GM13977 (cell line): ENCODE measurements around the gene C14orf93.
"Not testable (repeated sequence)": the region's sequence is repeated elsewhere in the genome, so short reads cannot be mapped to it uniquely, and the experiment has no call there.

Experiments used
- DNase-seq: peaks from one replicate; pipeline ENCODE4 v3.0.0; 2012; ENCODE audit warnings: low spot score
- CTCF ChIP-seq: IDR thresholded peaks from 2 replicates; pipeline ENCODE4 v1.5.1; 2012; ENCODE audit warnings: mild to moderate bottlenecking, control low read depth; ENCODE audit not compliant: insufficient read depth; ENCODE audit errors: extremely low read depth, missing control alignments
- in situ Hi-C: fragments of 300-500 bp; cut with MboI; formaldehyde crosslinking; loops from one replicate; pipeline ENCODE4 v1.12.0; 2022; ENCODE audit warnings: low sequenced_read_pairs, low pct_unique_long_range_greater_than_20kb, mixed read lengths, inconsistent platforms; ENCODE audit not compliant: unreplicated experiment

Gene C14orf93

GRCh38 chr14:22952418-22952817 lies 57.5 kb downstream of the C14orf93 start:
- in situ Hi-C loops: no loop called here
- no peak for TF ChIP-seq CTCF
- DNase-seq: no peak

GRCh38 chr14:22951795-22952194 lies 58.1 kb downstream of the C14orf93 start:
- in situ Hi-C loops, DNase-seq: not testable (repeated sequence)

- no peak for DNase-seq
- TF ChIP-seq CTCF: no peak
- in situ Hi-C loops: no loop called here
Measured at GRCh38 chr14:22945642-22946041, 64.3 kb downstream of the C14orf93 start.

GRCh38 chr14:22939684-22940083 lies 70.3 kb downstream of the C14orf93 start:
- DNase-seq: no peak
- TF ChIP-seq CTCF: no peak
- in situ Hi-C loops: no loop called here
